HG02938 (cell line): ENCODE measurements around the gene AFMID.
"Not testable (repeated sequence)": the region's sequence is repeated elsewhere in the genome, so short reads cannot be mapped to it uniquely, and the experiment has no call there.

Experiments
- ATAC-seq: cut with Tn5 transposase; IDR thresholded peaks from one replicate; pipeline ENCODE4 v1.9.1; 2021; ENCODE audit warnings: mild to moderate bottlenecking, moderate library complexity; ENCODE audit not compliant: unreplicated experiment

Gene AFMID

DNA sequence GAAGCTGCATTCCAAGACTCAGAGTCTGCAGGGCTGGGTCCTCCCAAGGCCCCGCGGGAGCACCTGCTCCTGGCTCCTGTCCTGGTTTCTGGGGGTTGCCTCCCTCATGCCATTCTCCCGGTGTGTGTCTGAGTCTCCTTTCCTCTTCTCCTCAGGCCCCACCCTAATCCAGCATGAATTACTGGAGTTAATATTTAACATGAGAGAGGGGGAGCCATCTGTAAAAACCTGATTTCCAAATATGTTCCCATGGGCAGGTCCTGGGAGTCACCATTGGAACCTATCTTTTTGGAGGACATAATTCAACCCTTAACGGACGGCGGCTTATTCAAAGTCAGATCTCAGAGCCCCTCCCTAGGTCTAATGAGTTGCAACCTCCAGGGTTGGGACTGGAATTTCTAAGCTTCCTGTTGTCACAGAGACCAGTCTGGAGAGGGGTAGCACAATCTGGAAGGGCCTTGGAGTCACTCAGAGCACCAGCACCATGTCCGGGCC is 35.6 kb upstream of the AFMID start:
- ATAC-seq: no peak

DNA sequence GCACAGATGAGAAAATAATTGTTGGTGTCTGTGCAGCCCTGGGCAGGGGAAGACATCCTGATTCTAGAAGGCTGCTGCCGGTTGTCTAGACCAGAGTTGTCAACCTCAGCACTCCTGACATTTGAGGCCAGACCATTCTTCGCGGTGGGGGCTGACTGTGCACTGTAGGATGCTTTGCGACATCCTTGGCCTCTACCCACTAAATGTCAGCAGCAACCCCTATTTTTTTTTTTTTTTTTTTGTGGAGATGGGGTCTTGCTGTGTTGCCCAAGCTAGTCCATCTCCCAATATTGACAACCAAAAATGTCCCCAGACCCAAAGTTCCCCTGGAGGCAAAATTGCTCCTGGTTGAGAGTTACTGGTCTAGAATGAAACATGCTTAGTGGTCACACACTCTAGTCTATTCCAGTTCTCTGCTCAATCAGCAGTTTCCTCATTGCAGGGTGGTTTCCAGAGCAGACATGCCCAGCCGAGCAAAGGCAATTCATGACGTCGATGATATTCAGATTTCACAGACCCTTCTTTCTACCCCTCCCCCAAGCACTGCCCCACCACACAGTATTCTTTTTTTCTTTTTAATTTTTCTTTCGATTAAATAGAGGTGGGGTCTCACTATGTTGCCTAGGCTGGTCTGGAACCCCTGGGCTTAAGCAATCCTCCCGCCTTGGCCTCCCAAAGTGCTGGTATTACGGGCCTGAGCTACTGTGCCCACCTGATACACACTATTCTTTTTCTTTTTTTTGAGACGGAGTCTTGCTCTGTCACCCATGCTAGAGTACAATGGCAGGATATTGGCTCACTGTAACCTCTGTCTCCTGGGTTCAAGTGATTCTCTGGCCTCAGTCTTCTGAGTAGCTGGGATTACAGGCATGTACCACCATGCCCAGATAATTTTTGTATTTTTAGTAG is 32.0 kb upstream of the AFMID start:
- ATAC-seq: peak; percentile 52

DNA sequence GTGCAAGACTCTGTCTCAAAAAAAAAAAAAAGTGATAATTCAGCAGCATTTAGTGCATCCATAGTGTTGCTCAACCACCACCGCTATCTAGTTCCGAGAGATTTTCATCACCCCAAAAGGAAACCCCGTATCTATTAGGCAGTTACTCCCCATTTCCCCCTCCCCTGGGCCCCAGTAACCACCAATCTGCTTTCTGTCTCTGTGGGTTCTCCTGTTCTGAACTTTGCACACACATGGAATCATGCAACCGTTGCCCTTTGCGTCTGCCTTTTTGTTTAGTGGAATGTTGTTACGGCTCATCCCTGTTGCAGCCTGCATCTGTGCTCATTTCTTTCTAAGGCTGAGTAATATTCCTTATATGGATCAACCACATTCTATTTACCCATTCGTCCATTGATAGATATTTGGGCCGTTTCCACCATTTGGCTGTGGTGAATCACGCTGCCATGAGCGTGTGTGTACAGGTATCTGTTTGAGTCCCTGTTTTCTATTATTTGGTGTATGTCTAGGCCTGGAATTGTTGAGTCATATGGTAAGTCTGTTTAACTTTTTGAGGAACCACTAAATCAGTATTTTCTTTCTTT is 27.5 kb upstream of the AFMID start:
- ATAC-seq: no peak

DNA sequence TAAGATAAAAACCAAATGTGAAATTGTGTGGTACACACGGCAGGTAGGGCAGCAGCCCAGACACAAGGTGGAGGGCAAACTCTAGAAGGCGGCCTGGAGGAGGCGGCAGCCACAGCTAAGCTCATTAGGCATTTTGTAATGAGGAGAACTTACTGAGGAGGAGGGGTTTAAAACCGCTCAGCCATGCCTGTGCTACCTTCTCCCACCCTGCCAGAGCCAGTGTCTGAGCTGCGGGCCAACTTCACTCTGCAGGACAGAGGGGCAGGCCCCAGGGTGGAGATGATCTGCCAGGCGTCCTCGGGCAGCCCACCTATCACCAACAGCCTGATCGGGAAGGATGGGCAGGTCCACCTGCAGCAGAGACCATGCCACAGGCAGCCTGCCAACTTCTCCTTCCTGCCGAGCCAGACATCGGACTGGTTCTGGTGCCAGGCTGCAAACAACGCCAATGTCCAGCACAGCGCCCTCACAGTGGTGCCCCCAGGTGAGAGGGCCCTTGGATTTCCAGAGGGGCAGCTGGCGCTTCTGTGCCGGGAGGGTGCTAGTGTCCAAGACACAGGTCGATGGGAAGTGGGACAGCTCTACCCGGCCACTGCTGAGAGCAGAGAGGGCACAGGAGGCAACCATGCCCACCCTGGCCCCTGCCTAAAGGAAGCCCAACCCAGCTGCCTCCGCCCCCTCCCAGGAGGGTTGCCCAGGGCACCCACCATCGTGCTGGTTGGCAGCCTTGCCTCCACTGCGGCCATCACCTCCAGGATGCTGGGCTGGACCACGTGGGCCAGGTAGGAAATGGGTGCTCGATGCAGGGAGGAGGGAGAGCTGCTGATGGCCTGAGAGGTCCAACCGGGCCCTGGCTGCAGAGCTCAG is 23.0 kb upstream of the AFMID start:
- ATAC-seq: no peak

DNA sequence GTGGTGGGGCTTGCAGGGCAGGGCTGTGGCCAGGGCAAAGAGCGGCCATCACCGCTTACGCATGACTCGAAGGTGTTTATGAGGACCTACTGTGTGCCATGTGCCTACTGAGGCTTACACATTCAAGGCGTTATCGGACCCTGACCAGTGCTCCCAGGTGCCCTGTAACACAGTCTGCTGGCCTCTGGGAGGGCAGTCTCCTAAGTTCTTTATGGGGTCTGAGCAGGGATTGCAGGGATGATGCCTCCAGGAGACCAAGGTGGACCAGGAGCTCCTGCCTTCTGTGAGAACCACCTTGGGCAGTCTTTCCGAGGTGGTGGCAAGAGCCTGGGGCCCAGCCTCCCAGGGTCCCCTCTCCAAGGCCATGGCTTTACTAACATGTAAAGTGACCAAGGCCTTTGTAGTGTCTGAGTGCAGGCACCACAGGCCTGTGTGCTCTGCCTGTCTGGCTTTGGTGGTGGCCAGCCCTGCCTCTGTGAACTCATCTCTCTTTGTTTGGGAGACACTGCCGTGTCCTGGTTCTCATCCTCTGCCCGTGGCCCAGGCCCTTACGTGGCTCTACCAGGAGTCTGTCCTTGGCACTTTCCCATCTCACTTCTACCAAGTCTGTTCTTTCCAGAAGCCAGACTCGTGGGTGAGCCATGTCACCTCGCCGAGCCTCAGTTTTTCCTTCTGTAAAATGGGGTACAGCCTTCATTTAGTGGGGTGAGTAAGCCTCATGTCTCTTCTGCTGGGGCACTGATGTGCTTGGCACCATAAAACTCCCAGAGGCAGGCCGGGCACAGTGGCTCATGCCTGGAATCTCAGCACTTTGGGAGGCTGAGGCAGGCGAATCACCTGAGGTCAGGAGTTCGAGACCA is 22.2 kb upstream of the AFMID start:
- no peak for ATAC-seq

DNA sequence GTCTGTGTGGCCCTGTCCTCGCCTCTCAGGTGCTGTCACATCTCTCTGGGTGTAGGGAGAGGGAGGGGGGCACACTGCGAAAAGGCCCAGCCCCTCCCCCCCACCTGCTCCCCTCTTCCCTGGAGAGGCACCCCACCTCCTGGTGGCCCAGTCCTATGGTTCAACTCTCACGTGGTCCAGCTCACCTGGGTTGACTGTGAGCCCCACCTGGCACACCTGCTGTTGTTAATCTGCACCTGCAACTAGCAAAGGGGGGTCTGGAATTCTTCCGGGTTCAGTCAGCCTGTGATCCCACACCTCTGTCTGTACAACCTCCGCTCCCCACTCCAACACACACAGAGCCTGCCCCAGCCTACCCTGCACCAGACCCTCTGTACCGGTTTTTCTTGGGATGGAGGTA is 20.7 kb upstream of the AFMID start:
- no peak for ATAC-seq

DNA sequence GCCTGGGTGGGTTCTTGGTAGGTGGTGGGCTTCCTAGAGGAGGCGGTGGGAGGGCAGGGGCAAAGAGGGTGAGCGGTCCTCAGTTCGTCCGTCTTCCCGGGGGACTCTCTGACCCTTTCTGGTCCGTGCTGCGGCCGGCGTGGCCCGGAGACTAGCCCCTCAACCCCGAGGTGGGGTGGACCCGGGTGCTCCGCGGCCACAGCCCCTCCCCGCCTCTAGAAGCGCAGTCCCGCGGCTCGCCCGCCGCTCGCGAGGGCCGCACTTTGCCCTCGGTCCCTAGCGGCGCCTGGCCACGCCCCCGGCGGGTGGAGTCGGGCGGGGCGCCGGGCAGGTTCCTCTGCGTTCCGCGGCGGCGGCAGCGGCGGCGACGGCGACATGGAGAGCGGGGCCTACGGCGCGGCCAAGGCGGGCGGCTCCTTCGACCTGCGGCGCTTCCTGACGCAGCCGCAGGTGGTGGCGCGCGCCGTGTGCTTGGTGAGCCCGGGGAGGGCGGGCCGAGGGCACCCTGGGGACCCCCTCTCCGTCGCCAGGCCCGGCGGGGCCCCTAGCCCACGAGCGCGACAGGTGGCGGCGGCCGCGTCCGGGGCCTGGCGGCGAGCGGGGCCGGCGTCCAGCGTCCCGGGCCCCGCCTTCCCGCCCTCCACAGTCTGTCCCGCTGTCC is 18.8 kb upstream of the AFMID start, which contains the start of gene SYNGR2:
Gene SYNGR2, plus strand, starts transcription at position 340 of the 661 bp plus-strand sequence. Its CDS starts 36 bp downstream, at position 376.
- peak; percentile 49 for ATAC-seq

DNA sequence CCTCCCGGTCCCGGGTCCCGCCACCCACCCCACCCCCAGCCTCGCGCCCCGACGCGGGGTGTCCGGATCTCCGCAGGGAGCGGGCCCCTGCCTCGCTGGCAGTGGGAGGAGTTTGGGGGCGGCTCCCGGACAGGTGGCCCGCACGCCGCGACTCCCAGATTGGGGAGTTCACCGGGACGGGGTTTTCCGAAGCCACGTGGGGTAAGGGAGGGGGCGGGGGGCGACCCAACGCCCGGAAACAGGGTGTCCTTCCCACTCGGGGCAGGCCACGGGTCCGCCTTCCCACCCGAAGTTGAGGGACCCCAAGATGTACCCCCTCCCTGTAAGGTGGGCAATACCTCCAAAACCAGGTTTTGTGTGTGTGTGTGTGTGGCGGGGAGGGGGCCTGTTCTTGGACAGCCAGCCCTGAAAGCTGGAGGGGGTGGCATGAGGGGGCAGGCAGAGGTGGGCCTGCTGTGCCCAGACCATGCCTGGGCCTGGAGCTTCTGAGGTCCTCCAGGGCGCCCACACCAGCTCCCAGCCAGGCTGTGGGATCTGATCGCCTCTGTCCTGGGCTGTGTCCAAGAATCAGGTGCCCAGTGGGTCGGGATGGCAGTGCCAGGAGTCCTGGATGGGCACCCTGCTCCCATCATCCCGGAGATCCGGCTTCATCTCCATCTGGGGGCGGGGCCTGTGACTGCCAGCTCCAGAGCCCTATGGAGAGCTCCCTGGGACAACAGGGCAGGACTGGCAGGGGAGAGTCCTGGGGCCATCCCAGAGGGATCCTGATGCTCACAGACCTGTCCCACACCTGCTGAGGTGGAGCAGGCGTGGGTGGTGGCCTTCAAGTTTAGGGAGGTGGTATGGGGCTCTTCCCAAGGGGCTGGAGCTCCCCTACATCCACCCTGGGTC is 18.0 kb upstream of the AFMID start:
- peak; percentile 18 for ATAC-seq

DNA sequence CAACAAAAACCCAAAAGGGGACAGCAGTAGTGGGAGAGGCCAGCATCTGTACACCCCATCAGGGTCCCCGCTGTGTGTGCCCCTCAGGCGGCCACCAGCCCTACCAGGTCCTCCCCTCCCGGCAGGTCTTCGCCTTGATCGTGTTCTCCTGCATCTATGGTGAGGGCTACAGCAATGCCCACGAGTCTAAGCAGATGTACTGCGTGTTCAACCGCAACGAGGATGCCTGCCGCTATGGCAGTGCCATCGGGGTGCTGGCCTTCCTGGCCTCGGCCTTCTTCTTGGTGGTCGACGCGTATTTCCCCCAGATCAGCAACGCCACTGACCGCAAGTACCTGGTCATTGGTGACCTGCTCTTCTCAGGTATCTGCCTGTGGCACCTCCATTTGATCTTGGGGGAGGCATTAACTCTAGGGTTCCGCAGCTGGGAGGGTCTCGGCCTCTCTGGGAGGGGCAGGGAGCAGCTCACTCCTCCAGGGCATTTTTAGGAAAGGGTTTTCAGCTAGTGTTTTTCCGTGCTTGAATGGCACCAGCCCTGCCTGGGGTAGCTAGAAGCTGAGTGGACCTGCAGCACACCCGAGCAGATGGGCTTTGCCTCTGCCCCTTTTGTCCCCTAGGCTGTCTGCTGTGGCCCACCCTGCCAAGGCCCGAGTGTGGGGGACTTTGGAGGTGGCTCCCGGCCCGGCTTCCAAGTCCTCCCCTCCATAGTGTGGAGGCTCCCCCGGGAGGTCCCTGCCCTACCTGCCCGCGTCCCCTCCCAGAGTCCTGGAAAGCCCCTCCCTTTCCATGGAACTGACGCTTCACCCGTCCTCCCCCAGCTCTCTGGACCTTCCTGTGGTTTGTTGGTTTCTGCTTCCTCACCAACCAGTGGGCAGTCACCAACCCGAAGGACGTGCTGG is 16.2 kb upstream of the AFMID start:
- no peak for ATAC-seq

DNA sequence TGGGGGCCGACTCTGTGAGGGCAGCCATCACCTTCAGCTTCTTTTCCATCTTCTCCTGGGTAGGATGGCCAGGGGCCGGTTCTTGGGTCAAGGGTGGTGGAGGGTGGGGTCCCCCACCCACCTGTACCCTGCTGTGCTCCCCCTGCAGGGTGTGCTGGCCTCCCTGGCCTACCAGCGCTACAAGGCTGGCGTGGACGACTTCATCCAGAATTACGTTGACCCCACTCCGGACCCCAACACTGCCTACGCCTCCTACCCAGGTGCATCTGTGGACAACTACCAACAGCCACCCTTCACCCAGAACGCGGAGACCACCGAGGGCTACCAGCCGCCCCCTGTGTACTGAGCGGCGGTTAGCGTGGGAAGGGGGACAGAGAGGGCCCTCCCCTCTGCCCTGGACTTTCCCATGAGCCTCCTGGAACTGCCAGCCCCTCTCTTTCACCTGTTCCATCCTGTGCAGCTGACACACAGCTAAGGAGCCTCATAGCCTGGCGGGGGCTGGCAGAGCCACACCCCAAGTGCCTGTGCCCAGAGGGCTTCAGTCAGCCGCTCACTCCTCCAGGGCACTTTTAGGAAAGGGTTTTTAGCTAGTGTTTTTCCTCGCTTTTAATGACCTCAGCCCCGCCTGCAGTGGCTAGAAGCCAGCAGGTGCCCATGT is 15.4 kb upstream of the AFMID start:
- ATAC-seq: not testable (repeated sequence)

DNA sequence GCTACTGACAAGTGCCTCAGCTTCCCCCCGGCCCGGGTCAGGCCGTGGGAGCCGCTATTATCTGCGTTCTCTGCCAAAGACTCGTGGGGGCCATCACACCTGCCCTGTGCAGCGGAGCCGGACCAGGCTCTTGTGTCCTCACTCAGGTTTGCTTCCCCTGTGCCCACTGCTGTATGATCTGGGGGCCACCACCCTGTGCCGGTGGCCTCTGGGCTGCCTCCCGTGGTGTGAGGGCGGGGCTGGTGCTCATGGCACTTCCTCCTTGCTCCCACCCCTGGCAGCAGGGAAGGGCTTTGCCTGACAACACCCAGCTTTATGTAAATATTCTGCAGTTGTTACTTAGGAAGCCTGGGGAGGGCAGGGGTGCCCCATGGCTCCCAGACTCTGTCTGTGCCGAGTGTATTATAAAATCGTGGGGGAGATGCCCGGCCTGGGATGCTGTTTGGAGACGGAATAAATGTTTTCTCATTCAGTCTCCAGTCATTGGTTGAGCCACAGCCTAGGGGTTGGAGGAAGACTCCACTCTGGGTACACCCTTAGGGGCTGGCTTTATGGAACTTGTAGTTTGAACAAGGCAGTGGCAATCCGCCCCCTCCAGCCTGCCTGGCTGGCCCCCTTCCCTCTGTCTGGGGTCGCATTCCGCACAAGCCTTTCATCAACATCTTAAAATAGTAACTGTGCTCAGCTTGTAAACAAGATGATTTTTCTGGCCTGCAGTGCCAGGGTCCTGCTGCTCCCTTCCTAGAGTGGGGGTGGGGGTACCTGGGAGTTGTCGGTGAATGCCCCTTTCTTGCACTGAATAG is 14.7 kb upstream of the AFMID start:
- no peak for ATAC-seq

DNA sequence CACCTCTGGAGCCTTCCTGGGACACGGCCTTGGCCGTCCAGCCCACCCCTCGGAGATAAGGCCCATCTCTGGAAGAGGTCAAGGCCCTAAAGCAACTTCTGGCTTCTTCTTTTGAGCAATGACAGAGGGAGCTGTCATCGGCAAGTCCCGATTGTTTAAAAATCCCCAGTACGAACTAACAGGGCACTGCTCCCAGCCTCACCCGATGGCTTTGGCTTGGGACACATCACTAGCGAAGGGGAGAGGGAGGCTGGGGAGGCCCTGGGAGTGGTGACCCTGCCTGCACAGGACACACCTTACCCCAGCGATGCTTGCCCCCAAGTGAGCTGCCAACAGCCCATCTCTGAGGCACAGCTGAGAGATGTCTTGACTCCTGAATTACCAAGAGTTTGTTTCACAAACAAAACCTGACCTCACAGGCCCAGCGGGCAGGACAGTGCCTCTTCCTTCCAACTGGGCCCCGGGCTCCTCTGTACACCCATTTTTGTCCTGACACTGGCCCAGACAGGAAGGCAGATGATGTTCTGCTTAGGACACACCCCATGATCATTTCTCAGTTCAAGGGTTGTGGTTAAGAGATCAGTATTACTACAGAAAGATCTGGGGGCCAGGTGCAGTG is 14.0 kb upstream of the AFMID start:
- peak; percentile 45 for ATAC-seq

DNA sequence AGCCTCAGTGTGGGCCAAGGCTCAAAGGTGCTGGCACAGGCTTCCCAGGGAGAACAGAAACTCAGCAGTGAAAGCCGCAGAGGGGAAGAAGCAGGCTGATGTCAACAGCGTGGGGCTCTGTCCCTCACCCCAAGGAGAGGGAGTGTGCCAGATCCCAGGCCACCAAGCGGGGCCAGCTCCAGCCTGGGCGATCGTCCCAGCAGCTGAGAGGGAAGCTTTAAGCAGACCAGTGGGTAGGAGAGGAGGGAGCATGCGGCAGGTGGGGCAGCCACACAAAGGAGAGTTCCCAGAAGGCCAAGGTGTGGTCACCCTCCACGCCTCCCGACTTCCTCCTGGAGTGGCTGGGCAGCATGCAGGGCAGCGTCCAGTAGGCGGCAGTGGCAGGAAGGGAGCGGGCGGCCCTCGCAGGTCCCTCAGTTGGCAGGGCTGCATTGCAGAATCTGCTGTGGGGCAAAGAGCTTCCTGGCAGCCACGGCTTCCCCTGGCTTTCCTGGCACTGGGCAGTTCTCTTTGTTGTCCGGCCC is 12.8 kb upstream of the AFMID start:
- no peak for ATAC-seq

DNA sequence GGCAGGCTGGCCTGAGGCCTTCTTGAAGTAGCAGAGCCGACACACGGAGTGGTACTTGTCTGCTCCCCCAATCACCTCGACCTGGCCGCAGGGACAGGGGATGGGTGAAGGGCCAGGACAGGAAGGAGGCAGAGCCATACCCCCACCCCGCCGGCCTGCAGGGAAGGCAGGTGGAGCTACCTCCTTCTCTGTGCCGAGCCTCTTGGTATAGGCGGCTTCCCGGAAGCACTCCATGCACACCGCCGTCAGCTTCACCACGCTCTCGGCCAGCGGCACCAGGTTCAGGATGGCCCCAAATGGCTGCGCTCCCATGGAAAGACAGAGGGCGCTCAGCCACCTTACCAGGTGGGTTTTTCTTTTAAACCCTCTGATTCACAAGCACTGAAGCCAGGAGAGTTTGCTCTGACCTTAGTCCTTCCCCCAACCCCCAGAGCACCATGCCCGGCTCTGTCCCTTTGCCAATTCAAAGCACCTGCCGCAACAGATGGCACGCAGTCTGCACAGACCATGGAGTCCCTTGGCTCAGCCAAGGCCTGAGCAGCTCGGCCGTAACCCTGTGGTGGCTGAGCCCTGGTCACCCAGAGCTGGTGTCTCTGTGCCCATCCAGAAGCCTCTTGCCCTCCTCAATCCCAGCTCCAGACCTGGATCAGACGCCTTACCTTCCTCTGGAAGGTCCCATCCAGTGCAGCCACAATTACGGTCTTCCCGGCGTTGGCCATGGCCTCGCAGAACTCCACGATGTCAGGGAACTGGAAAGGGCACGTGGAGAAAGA is 12.1 kb upstream of the AFMID start:
- no peak for ATAC-seq

DNA sequence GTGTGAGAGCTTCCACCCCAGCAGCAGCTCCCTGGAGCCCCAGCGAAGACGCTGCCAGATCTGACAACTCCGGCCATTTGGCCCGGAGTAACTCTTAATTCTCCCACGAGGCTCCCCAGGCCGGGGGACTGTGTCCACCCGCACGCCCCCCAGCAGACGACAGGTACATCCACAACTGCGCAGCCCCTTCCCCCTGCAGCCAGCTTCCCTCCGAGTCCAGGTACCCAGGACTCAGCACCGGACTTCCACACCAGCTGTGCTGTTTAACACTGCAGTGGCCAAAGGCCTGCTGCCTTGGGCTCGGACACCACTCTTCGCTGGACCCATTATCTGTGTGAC is 11.6 kb upstream of the AFMID start:
- no peak for ATAC-seq
